ENCODE data around the gene IQCK.

IQCK gene

DNA sequence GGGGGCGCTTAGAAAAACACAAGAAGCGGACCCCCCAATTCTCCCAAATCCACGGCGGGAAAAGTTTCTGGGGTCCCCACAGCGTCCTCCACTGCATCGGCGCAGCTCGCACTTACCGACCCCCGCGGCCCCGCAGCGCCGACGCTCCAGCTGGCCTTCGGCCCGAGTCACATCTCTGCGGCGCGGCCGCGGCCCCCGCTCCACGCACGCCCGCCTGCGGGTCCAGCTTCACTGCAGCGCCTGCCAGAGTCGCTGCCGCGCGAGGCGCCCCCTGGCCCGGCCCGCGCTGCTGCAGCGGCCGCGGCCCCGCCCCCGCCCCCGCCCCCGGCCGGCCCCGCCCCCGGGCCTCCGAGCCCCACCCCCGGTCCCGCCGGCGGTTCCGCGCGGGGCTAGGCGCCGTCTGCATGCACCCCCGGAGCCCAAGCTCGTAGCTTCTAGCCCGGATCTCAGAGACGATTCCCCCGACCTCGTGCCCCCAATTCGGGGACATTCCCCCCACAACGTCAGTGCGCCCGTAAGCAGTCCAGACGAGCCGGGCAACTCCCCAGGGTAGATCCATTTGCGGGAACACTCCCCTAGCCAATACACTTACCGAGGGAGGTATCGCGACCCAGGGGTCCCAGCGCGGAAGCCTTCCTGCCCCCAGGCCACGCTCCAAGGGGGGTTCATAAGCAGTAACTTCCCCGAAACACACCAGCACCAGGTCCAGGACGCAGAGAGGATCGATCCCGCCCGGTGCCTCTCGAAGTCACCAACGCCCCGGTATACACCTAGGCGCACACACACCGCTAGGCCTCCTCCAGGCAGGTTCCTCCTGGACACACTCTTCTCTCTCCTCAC lies 166.8 kb downstream of the IQCK start, which contains the start of gene GPRC5B:
TSS of gene GPRC5B (minus strand) at position 238 of the 840 bp plus-strand sequence. CDS start 12,003 bp downstream, outside the sequence.
- peak; percentile 25 for DNase-seq (ENCODE audit: low spot score)

DNA sequence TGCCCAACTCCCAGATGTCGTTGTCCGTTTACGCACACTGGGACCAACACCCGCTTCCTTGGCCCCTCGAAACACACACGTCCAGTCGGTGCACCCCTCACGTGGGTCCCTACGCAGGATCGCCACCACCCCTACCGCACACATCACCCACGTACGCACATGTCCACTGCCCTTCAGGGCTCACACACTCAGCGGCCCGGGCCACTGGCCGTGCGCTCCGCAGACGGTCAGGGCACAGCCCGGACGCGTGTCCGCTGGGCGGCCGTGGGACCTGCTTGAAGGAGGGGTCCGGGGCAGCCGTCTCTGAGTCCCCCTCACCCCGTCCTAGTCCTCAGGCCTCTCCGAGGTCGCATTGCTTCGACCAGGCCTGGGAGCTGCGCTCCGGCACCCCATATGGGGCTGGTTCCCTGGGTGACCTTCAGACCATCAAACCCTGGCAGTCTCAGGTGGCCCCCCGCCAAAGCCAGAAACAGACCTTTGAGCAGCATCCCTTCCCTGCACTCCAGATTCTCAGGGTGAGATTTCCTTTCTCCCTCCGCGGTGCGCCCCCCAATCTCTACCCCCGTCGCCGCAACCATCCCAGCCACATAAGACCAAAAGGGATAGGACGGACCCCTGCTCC lies 167.5 kb downstream of the IQCK start:
- no peak for DNase-seq (ENCODE audit: low spot score)

DNA sequence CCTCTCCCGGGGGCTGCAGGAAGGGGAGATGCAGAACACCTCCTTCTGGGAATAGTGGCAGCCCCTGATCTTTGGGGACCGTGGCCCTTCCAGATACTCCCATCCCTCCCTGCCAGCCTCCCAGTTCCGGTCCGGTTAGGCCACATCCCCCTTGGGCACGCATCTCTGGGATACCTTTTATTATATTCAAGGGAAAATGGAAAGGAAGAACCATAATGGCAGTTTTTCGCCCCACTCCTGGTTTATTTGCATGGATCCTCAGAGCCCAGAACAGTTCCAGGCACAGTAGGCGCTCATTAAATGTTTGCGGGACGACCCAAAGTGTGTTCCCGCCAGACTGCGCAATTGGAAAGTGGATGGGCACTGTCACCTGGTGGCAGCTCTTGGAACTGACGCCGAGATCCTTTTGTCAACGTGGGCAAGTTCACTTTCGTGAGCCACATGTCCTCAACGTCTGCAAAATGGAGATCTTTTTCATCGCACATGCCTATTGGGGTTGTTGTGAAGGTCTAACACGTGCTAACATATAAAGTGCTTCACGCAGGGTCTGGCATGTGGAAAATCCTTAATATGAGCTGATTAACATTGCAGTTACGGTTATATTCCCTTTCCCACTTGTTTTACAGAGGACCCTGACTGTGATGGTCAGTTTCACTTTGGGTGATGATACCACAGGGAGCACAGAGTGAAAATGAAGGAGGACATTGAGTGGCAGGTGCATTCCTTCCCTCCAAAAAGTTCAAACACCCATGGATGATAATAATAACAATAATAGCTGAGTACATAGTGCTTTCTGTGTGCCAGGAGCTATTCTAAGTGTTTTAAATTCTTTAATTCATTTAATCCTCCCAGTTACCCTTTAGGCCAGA lies 168.2 kb downstream of the IQCK start:
- DNase-seq (ENCODE audit: low spot score), result peak; percentile 64

DNA sequence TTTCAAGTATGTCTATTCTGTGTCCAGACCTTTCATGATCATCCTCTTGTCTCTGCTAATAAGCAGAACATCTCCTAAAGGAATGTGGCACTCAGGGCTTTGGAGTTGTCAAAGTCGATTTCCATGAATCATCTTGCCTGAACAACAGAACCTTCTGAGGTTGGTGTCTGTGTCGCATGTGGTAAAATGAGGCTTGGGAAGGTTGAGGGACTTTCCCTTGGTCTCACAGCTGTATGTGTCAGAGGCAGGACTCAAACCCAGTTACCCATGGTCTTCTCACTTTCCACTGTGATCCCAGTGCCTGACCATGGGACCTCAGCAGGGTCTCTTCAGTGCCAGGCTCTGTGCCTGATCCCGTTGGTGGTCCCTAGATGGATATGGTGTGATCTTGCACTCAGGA lies 170.8 kb downstream of the IQCK start:
- no peak for DNase-seq (ENCODE audit: low spot score)

DNA sequence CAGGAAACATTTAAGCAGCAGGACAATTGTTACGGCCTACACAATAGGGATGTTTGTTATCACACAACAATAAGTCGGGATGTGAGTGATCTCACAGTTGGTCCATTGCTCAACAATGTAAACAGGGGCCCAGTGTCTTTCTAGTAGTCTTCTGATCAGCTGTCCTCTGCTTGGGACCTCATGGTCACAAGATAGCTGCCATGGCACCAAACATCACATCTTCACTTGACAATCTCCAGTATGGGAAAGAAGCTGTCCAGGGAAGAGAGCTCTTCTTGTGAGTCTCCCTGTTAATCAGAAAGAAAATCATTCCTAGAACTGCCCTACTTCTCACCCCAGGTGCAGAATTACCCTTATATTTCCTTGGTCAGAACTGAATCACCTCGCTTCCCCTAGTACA lies 172.8 kb downstream of the IQCK start:
- DNase-seq (ENCODE audit: low spot score), result no peak

DNA sequence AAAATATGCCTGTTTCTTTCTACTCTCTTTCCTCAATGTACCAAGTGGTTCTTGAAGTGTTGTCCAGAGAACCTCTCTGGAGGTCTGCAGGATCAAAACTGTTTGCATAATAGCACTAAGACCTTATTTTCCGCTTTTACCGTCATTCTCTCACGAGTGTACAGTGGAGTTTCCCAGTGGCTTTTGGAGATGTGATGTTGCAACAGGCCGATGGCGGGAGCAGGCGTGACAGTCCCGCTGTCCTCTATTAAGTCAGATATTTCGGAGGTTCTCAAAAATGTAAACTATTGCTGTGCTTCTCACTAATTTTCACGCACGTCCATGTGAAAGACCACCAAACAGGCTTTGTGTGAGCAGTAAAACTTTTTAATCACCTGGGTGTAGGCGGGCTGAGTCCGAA lies 174.8 kb downstream of the IQCK start:
- DNase-seq (ENCODE audit: low spot score), result no peak

DNA sequence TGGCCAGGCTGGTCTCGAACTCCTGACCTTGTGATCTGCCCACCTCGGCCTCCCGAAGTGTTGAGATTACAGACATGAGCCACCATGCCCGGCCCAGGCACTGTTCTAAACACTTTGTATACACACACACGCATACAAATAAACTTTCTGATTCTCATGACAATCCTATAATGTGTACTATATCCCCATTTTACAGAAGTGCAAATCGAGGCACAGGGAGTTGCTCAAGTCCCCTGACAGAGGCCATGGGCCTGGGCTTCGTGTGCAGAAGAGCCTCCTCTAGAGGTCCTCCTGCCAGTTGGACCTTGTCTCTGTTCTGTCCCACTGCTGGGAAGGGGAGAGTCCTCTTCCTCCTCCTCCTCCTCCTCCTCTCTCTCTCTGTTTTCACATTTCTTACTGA lies 176.5 kb downstream of the IQCK start:
- no peak for DNase-seq (ENCODE audit: low spot score)

DNA sequence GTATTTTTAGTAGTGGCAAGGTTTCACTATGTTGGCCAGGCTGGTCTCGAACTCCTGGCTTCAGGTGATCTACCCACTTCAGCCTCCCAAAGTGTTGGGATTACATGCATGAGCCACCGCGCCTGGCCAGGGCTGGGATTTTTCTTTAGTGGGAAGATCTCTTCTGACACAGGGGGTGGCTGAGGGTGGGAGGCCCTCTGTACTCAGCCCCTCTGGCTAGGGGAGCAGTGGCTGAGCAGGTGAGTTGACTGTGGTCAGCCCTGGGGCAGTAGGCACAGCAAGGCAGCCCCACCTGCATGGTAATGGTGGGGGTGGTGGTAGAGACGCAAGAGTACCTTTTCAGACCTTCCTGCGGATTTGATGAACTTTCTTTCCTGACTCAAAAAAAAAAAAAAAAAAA lies 178.9 kb downstream of the IQCK start:
- DNase-seq (ENCODE audit: low spot score), result no peak

DNA sequence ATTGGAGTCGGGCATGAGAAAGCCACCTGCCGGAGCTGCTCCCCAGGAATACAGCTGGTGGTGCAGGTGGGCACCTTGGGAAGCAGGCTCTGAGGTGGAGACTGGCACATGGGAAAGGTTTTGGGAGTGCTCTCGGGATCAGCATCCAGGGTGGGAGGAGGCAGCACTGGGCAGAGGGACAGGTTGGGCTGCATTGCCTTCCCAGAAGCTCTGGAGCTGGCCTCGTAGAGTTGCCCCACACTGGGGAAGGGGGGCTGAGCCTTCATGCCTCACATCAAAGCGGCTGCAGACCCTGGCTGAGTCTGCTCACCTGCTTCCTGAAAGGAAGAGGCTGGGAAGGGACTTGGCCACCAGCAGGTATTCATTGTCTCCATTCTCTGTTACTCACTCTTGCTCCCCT lies 180.1 kb downstream of the IQCK start:
- DNase-seq (ENCODE audit: low spot score), result no peak

DNA sequence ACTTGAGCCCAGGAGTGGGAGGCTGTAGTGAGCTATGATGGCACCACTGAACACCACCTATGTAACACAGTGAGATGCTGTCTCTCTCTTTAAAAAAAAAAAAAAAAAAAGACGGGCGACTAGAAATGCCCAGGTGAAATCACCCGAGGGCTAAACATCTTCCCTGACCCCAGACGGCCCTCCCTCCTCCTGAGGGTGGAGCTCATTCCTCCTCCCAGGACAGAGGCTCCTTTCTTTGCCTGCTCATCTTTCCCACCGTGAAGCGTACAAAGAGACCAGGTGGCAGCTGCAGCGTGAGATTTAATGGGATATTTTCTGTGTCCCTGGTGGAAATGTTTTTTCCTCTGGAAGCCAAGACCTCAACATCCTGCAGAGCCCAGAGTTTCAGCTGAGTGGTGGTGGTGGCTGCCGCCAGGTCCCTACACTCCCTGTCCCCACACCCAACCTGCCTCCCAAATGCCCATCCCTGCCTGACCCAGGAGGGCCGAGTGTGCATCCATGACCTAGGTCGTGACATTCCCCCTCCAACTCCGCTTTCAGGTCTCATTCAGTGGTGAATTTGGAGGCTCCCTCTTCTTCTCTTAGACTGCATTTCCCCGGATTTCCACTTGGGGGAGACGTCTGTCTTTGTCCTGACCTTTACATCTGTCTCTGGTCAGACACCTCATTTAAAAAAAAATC lies 181.0 kb downstream of the IQCK start:
- peak; percentile 63 for DNase-seq (ENCODE audit: low spot score)

DNA sequence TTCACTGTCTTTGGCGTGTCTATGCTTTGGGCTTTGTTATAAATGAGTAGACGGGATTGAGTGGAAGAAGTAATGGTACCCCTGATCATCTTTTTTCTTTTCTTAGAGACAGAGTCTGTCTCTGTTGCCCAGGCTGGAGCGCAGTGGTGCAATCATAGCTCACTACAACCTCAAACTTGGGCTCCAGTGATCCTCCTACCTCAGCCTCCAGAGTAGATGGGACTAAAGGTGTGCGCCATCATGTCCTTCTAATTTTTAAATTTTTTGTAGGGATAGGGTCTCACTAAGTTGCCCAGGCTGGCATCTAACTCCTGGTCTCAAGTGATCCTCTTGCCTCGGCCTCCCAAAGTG lies 181.5 kb downstream of the IQCK start:
- DNase-seq (ENCODE audit: low spot score), result no peak

DNA sequence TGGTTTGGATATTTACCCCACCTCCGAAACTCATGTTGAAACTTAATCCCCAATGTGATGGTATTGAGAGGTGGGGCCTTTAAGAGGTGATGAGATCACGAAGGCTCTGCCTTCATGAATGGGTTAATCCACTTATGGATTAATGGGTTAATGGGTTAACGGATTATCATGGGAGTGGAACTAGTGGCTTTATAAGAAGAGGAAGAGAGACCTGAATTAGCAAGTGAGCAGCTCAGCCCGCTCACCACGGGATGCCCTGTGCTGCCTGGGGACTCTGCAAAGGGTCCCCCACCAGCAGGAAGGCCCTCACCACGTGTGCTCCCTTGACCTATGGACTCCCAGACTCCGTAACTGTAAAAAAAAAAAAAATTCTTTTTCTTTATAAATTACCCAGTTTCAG lies 183.1 kb downstream of the IQCK start:
- no peak for DNase-seq (ENCODE audit: low spot score)

DNA sequence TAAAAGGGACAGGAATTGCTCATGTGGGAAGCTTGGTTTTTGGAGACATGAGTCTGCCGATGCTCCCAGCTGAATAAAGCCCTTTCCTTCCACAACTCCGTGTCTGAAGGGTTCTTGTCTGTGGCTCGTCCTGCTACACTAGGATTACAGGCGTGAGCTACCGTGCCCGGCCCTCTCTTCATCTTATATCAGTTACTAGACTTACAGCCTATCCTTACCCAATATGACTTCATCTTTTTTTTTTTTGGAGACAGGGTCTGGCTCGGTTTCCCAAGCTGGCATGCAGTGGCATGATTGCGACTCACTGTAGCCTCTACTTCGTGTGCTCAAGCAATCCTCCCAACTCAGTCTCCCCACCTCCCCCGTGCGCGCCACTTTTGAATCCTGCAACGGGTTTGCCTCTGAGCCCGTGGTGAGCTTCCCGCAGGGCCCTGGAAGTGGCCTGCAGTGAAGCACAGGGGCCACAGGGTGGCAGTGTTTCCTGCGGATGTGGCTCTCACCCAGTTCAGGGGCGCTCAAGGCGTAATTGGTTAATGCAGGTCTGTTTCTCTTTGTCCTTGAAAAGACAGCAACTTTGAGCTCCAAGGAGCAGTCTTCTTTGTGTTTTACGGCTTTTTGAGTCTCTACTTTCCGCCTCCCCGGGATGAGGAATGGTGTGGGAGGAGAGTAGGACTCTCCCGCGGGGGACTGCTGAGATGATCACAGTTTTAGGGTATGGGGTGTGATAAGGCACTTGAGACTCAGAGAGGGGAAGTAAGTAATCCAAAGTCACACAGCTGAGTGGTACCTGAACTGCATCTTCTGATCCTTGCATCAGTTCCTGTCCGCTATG lies 189.3 kb downstream of the IQCK start:
- DNase-seq (ENCODE audit: low spot score), result peak; percentile 54

Data from SW480 (cell line).